NCI-H748 treated with DMSO at 0.1 percent for 48 hours (cell line): ENCODE measurements around the gene MGAT5B.
"Not testable (repeated sequence)": the region's sequence is repeated elsewhere in the genome, so short reads cannot be mapped to it uniquely, and the experiment has no call there.

ENCODE experiments used
- DNase-seq: peaks from one replicate; lab custom pipeline; 2025; lab: John Stamatoyannopoulos, UW

The MGAT5B gene

GRCh38 chr17:76951375-76951905 is 83.2 kb downstream of the MGAT5B start:
- no peak for DNase-seq

DNA sequence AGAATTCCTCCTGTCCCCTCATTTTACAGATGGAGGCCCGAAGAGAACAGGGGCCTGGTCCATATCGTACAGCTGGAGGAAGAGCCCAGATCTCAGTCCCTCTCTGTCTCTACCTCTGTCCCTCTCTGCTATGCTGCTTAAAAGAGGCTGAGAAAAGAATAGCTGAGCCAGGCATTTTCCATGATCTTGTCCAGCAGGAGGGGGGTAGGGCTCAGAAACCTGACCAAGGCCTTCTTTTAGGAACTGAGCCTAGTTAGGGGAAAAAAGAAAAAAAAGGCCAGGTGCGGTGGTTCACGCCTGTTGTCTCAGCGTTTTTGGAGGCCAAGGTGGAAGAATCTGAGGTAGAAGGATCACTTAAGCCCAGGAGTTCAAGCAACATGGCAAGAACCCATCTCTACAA is 84.2 kb downstream of the MGAT5B start:
- DNase-seq: no peak

GRCh38 chr17:76953066-76953465 is 84.9 kb downstream of the MGAT5B start:
- no peak for DNase-seq

DNA sequence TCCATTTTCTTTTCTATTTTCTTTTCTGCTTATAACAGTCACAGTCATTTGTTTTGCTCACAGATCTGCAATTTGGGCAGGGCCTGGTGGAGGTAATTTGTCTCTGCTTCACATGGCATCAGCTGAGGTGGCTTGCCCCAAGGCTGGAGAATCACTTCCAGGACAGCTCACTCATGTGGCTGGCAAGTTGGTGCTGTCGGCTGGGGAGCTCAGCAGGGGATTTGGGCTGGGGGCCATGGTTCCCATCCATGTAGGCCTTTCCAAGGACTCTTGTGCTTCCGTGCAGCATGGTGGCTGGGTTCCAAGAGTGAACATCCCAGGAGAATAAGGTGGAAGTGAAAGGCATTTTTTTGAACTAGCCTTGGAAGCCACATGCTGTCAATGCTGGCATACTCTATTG is 85.7 kb downstream of the MGAT5B start:
- no peak for DNase-seq

- DNase-seq: no peak
Measured at GRCh38 chr17:76955191-76955590, 87.0 kb downstream of the MGAT5B start.

GRCh38 chr17:76956846-76957540 is 88.8 kb downstream of the MGAT5B start:
- no peak for DNase-seq

DNA sequence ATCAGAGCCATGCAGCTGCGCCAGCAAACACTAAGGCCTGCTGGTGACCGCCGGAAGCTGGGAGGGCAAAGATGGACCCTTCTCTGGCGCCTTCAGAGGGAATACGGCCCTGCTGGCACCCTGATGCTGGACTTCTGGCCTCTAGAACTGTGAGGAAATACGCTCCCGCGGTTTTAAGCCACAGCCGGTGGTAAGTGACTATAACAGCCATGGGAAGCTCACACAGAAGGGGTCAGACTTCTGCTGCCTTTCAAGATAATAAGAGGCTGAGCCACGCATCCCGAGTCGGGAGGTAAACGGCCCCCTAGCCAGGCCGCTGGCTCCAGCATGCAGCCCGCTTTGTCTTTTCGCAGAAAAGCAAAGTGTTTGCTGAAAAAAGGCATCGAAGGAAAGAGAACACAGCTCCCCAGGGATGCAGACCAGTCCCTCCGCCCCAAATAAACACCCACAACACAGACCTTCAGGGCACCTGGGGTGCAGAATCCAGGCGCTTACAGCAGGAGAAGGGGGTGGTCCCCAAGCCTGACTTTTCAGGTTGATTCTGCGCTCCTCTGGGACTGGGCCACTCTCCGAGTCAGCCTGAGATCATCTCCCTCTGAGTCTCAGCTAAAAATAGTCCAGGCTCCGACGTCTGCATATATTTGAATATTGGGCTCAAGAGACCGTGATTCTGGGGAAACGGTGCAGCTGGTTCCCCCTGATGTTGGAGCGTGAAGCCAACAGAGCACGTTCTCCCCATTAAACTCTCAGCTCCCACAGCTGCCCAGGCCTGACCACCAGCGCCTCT is 89.7 kb downstream of the MGAT5B start:
- no peak for DNase-seq

DNA sequence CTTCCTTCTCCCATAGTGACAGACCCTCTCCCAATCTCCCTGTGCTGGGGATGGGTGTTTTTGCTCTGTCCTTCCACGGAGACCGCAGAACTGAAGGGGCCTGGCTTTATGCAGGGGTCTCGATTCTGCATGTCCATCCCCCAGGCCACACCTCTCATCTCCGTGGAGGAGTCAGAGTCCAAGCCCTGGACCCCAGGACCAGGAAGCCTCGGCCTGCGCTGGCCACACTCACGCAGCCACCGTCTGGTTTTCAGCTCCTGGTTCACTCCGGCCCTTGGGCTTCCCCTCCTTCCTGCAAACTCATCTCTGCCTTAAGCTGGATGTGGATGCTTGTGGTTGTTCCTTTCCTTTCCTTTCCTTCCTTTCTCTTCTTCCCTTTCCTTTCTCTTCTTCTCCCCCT is 90.8 kb downstream of the MGAT5B start:
- DNase-seq: no peak

DNA sequence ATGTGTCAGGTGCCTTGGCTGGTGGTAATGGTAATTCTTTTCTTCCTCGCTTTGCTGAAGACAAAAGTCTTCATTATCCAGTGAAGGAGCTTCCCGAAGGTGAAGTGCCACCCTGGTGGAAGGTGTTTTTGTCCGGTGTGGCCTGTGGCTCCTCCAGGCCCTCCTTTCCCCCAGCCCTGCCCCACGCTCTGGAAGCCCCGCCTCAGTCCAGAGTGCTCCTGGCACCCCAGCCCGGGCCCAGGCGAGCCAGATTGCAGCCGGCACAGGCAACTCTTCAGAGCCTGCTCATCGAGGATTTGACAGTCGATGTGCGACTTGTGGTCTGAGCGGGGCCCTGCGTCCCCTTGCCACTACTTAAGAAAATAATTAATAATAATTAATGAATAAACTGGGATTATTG is 93.7 kb downstream of the MGAT5B start:
- DNase-seq: no peak

DNA sequence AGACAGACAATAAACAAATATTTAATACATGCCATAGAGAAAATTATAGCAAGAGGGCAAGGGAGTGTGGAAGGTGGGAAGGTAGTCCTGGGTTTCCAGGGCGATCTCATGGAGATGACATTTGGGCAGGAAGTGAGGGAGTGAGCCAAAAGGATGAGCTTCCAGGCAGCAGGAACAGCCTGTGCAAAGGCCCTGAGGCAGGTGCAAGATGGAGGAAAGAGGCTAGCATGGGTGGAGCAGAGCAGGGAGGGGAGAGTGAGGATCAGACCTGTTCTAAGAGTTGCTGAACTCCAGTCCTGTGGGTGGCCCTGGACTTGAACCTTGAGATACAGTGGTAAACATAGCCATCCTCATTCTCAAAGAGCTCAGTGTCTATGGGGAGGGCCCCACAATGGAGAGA is 94.7 kb downstream of the MGAT5B start:
- DNase-seq: no peak

- DNase-seq: no peak
Measured at GRCh38 chr17:76966016-76966415, 97.8 kb downstream of the MGAT5B start.

GRCh38 chr17:76966486-76967181 is 98.4 kb downstream of the MGAT5B start:
- no peak for DNase-seq

- no peak for DNase-seq
Measured at GRCh38 chr17:76967762-76968161, 99.6 kb downstream of the MGAT5B start.

DNA sequence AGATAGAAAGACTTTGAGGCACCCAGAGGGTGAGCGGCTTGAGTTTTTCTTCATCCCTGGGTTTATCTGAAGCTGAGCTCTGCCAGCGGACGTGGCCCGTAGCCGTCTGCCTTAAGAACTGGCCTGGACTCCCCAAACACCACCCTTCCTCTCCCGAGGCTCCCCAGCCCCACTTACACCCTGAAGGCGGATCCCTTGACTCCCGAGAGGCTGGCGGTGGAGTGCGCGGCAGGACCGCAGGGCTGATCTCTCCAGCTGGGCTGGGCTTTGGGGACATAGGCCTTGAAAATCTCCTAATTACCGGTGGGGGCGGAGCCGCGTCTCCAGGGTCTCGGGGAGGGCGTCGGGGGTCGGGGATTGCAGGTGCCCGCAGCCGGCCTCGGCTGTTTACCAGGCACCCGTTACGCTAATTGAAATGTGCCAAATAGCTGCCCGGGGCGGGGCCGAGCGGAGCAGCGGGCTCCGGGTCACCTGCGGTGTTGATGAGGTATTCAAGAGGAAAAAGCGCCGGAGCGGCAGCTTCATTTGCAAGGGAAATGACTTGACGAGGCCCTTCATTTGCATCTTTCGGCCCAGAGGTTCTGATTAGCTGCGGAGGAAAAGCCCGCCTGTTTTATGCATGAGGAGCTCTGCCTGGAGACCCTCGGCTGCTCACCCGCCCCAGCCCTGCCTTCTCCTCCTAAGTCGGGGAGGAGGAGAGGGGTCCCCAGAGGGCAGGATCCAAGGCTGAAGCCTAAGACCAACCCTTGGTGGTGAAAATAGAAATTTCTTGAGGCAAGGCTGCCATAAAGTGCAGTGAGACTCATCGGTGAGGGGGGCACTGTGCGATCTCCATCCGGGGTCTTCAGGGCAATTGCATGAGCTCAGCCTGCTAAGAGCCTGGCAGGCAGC is 100.7 kb downstream of the MGAT5B start:
- peak; percentile 74 for DNase-seq

- peak; percentile 31 for DNase-seq
Measured at GRCh38 chr17:76969598-76970172, 101.5 kb downstream of the MGAT5B start.

DNA sequence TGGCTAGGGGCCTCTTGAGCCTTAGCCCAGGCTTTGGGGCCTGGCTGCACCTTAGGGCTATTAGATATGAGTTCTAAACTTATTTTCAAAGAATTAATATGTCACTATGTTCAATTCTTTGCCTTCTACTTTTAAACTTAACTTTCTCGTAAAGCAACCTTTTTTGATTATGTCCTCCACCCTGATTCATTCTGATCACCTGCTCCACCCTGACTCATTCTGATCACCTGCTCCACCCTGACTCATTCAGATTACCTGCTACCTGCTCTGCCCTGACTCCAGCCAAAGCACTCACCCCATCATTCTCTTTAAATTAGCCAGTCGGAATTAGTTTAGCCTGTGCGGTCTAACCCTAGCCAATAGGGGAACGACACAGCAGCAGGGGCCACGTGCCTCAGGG is 102.0 kb downstream of the MGAT5B start:
- not testable (repeated sequence) for DNase-seq

DNA sequence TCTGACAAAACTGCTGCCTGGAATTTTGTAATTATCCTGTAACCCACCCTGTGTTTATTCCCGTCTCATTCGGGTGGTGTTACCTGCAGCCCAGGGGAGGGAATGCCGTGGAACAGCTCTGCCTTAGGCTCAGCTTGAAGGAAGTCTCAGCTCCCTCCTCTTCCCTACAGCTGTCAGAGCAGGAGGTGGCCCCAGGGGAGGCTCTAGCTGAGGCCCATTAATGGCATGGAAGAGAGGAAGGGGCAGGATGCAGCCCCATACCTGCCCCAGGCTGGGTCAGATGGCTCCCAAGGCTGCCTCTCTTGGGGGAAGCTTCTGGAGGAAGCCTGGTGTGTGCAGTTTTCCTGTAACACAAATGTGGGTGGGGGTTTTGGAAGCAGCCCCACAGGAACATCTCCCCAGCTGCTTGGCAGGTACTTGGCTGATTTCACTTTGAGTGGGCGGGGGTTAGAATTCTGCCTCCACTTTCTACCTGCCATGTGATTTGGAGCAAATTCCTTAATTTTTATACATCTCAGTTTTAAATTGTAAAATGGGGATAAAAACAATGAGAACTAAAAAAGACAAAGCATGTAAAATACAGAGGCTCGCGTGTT is 103.9 kb downstream of the MGAT5B start:
- DNase-seq: no peak

- DNase-seq: no peak
Measured at GRCh38 chr17:76973040-76973439, 104.8 kb downstream of the MGAT5B start.

- DNase-seq: no peak
Measured at GRCh38 chr17:76974721-76975120, 106.5 kb downstream of the MGAT5B start.

DNA sequence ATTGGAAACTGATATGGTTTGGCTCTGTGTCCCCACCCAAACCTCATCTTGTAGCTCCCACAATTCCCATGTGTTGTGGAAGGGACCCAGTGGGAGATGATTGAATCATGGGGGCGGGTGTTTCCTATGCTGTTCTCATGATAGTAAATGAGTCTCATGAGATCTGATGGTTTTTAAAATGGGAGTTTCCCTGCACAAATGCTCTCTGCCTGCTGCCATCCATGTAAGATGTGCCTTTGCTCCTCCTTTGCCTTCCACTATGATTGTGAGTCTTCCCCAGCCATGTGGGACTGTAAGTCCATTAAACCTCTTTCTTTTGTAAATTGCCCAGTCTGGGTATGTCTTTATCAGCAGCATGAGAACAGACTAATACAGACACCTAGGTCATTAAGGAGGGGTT is 109.8 kb downstream of the MGAT5B start:
- DNase-seq: not testable (repeated sequence)
